Endometrial microvascular endothelial cells (primary cell): ENCODE data around the gene CAMK2N1. TPM values are rescaled to one million over a fixed set of nuclear protein-coding genes. Genes with fewer than 3 reads are reported as not detected.
"Not testable (repeated sequence)": the region's sequence is repeated elsewhere in the genome, so short reads cannot be mapped to it uniquely, and the experiment has no call there.

Experiments
- in situ Hi-C: cut with HindIII; loops from 2 replicates; pipeline ENCODE4 v1.10.0; 2017; ENCODE audit warnings: low sequenced_read_pairs, low pct_unique_long_range_greater_than_20kb; ENCODE audit errors: inconsistent ontology term
- total RNA-seq: library from RNA; depleted of rRNA; stranded (reverse); fragments of >200 nt; gene quantifications from one replicate; pipeline ENCODE4 v1.2.3, GENCODE V29; 2015; ENCODE audit errors: inconsistent ontology term

CAMK2N1 gene
- total RNA-seq = 3.3 TPM

GRCh38 chr1:20485527-20486456, at the start of gene CAMK2N1:
TSS of gene CAMK2N1 (minus strand) at chr1:20486210. CDS start at chr1:20485379, 831 bp downstream.
- in situ Hi-C loops = no loop called here

- in situ Hi-C loops = no loop called here
These were observed 48.8 kb upstream of the CAMK2N1 start for GRCh38 chr1:20534659-20535417.

- in situ Hi-C loops = no loop called here
These were observed 47.6 kb upstream of the CAMK2N1 start for GRCh38 chr1:20533635-20534034.

GRCh38 chr1:20530901-20531300, 44.9 kb upstream of the CAMK2N1 start:
- in situ Hi-C loops = no loop called here

- in situ Hi-C loops = no loop called here
These were observed 44.3 kb upstream of the CAMK2N1 start for GRCh38 chr1:20530306-20530705.

- in situ Hi-C loops = no loop called here
These were observed 42.2 kb upstream of the CAMK2N1 start for GRCh38 chr1:20528221-20528620.

GRCh38 chr1:20526267-20526666, 40.3 kb upstream of the CAMK2N1 start:
- in situ Hi-C loops = no loop called here

- in situ Hi-C loops = no loop called here
These were observed 36.2 kb upstream of the CAMK2N1 start for GRCh38 chr1:20521960-20522861.

GRCh38 chr1:20519609-20520262, 33.7 kb upstream of the CAMK2N1 start:
- in situ Hi-C loops = not testable (repeated sequence)

- in situ Hi-C loops = no loop called here
These were observed 25.8 kb upstream of the CAMK2N1 start for GRCh38 chr1:20511518-20512428.

- in situ Hi-C loops = no loop called here
These were observed 22.4 kb upstream of the CAMK2N1 start for GRCh38 chr1:20508411-20508771.

- in situ Hi-C loops = no loop called here
These were observed 21.8 kb upstream of the CAMK2N1 start, which contains the start of gene MUL1 for GRCh38 chr1:20507564-20508410. TSS of gene MUL1 (minus strand) at chr1:20508151. CDS start at chr1:20508024, 127 bp downstream.

- in situ Hi-C loops = no loop called here
These were observed 21.2 kb upstream of the CAMK2N1 start for GRCh38 chr1:20507248-20507563.

GRCh38 chr1:20505488-20505887, 19.5 kb upstream of the CAMK2N1 start:
- in situ Hi-C loops = no loop called here

GRCh38 chr1:20500716-20501115, 14.7 kb upstream of the CAMK2N1 start:
- in situ Hi-C loops = no loop called here

- in situ Hi-C loops = no loop called here
These were observed 13.7 kb upstream of the CAMK2N1 start for GRCh38 chr1:20499718-20500117.

- in situ Hi-C loops = no loop called here
These were observed 13.1 kb upstream of the CAMK2N1 start for GRCh38 chr1:20499105-20499504.
